ENCODE data around the gene TSSK2.

DNA sequence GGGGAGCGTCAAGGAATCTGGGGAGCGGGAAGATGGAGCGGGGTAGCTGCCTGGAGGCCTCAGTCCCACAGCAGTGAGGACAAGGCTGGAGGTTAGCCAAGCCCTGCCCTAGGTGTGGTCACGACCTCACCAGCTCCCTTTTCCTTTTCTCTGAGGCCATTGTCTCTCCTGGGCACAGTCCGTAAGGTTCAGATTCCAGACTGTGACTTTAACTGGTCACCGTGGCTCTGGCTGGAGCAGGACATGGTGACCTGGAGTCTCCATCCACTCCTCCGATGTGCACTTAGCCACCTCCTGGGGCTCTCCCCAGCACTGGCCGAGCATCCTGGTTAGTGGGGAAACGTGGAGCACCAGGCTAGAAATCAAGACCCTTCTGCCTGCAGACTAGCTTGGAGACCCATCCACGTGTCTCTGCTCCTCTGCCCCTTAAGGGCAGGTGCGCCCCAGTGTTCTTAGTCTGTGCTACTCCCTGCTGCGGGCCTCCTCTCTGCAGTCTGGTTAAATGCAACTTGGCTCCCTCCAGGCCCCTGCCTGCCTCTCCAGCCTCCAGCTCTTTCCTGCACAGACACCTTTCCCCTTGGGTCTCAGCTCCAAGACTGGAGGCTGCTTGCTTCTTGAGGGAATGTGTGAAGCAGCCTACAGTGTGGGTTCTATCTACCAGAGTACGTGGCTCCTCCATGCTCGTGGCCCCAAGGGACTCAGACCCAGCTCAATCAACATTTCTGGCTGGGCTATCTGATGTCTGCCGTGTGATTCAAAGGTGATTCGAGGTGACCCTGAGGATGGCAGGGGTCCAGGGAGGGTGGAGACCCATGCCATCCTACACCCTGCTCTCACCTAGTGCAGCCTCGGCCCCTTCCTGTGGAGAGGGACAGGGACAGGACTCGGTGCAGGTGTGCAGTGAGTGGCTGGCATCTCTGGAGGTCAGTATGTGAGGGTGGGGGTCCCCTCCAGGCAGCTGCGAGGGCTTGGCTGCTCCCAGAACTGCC, 42.2 kb downstream of the TSSK2 start:
- TF ChIP-seq, protein P1, sequence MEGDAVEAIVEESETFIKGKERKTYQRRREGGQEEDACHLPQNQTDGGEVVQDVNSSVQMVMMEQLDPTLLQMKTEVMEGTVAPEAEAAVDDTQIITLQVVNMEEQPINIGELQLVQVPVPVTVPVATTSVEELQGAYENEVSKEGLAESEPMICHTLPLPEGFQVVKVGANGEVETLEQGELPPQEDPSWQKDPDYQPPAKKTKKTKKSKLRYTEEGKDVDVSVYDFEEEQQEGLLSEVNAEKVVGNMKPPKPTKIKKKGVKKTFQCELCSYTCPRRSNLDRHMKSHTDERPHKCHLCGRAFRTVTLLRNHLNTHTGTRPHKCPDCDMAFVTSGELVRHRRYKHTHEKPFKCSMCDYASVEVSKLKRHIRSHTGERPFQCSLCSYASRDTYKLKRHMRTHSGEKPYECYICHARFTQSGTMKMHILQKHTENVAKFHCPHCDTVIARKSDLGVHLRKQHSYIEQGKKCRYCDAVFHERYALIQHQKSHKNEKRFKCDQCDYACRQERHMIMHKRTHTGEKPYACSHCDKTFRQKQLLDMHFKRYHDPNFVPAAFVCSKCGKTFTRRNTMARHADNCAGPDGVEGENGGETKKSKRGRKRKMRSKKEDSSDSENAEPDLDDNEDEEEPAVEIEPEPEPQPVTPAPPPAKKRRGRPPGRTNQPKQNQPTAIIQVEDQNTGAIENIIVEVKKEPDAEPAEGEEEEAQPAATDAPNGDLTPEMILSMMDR (IDR thresholded peaks at IDR 0.05): no peak
- TF ChIP-seq EP300 (IDR thresholded peaks at IDR 0.05; ENCODE audit: low read depth): no peak

Data from transverse colon (tissue), 3 donors.